A549 (cell line): ENCODE data around the gene PTPN14.

Experiments used
- EHMT2 ChIP-seq: fragments of 200-600 bp; sonication (generic); IDR thresholded peaks from 2 replicates; pipeline ENCODE4 v1.6.1; 2016; ENCODE audit warnings: antibody characterized with exemption, low read depth, mild to moderate bottlenecking, moderate library complexity
- HDAC2 ChIP-seq: fragments of 200-600 bp; sonication (generic); IDR thresholded peaks from 2 replicates; pipeline ENCODE4 v1.6.1; 2016
- POLR2A ChIP-seq: IDR thresholded peaks from 2 replicates; pipeline ENCODE4 v1.6.1; 2012; ENCODE audit warnings: mild to moderate bottlenecking, low read length
- RNF2 ChIP-seq: fragments of 200-600 bp; sonication (generic); IDR thresholded peaks from 2 replicates; pipeline ENCODE4 v1.6.1; 2016; ENCODE audit warnings: low read depth, mild to moderate bottlenecking, antibody characterized with exemption, moderate library complexity, borderline replicate concordance
- TF ChIP-seq, protein P1 (sequence below): fragments of >200 bp; sonication (Bioruptor Twin); formaldehyde crosslinking; IDR thresholded peaks from 3 replicates; pipeline ENCODE4 v1.5.1; 2016

DNA sequence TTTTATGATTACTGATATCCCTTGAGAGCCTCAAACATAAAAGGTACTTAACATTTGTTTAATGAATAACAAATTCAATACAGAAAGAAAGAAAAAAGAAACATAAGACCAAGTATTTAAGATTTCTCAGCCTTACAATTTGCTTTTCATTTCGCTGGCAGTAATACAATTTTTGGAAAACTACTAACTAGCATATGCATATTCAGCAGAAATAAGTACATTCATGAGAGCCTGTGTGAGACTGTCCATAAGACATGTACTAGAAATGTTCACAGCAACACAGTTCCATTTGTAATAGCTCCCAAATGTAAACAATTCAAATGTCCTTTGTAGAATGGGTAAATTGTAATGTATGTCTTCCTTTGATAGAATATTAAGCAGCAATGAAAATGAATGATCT is 119.2 kb downstream of the PTPN14 start:
- TF ChIP-seq, protein P1, sequence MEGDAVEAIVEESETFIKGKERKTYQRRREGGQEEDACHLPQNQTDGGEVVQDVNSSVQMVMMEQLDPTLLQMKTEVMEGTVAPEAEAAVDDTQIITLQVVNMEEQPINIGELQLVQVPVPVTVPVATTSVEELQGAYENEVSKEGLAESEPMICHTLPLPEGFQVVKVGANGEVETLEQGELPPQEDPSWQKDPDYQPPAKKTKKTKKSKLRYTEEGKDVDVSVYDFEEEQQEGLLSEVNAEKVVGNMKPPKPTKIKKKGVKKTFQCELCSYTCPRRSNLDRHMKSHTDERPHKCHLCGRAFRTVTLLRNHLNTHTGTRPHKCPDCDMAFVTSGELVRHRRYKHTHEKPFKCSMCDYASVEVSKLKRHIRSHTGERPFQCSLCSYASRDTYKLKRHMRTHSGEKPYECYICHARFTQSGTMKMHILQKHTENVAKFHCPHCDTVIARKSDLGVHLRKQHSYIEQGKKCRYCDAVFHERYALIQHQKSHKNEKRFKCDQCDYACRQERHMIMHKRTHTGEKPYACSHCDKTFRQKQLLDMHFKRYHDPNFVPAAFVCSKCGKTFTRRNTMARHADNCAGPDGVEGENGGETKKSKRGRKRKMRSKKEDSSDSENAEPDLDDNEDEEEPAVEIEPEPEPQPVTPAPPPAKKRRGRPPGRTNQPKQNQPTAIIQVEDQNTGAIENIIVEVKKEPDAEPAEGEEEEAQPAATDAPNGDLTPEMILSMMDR: no peak
- TF ChIP-seq POLR2A: no peak
- TF ChIP-seq HDAC2: no peak
- TF ChIP-seq EHMT2: no peak
- TF ChIP-seq RNF2: no peak
